ENCODE results near the gene S100A12. TPM values are rescaled to one million over a fixed set of nuclear protein-coding genes. Genes with fewer than 3 reads are reported as not detected.

The S100A12 gene
- total RNA-seq, 1 experiment from 2014 or later, result not detected

- Histone ChIP-seq H4K8ac (replicated peaks; ENCODE audit: insufficient read length, low read depth, low read length) (no peak overlapping the region), H3K9ac (ENCODE audit: extremely low read depth, insufficient read length, low read length) (no peak overlapping the region), H3K4ac (ENCODE audit: low read depth, low read length) (no peak overlapping the region), H3K79me2 (ENCODE audit: insufficient read depth, low read length) (no peaks in the 10 kb centered on the region), H2BK15ac (ENCODE audit: low read depth, low read length) (no peak overlapping the region), H3K9me3 (ENCODE audit: control insufficient read depth, low read depth, low read length) (no peaks in the 10 kb centered on the region), H2AFZ (ENCODE audit: low read length) (no peak overlapping the region), H4K91ac (ENCODE audit: insufficient read length, low read depth, low read length) (no peak overlapping the region), H3K23ac (ENCODE audit: insufficient read length, low read depth, low read length) (no peak overlapping the region), H2AK5ac (ENCODE audit: insufficient read length, low read length) (no peak overlapping the region), H3T11ph (ENCODE audit: low read length) (no peak overlapping the region), H2BK12ac (ENCODE audit: insufficient read length, low read depth, low read length) (no peak overlapping the region), H2BK120ac (ENCODE audit: low read depth, low read length, poor library complexity, severe bottlenecking) (no peak overlapping the region), H3K14ac (ENCODE audit: insufficient read depth, low read length) (no peak overlapping the region), H3K27me3 (ENCODE audit: insufficient read depth, low read length) (no peaks in the 10 kb centered on the region), H3K4me1 (ENCODE audit: insufficient read depth, low read length) (no peaks in the 10 kb centered on the region), H3K27ac (ENCODE audit: insufficient read length, low read depth, low read length) (no peak overlapping the region), H3K79me1 (ENCODE audit: insufficient read depth, low read depth, low read length, poor library complexity, severe bottlenecking) (no peaks in the 10 kb centered on the region), H4K5ac (ENCODE audit: insufficient read length, low read depth, low read length) (no peak overlapping the region), H3K4me2 (ENCODE audit: insufficient read depth, insufficient read length, low read length) (no peak overlapping the region), H2BK5ac (ENCODE audit: insufficient read length, low read length) (no peak overlapping the region), H2BK20ac (ENCODE audit: low read depth, low read length, poor library complexity, severe bottlenecking) (no peak overlapping the region), H3K18ac (ENCODE audit: insufficient read length, low read depth, low read length) (no peak overlapping the region), H3K23me2 (ENCODE audit: insufficient read length, low read depth, low read length, poor library complexity, severe bottlenecking) (no peaks in the 10 kb centered on the region), H4K20me1 (ENCODE audit: control insufficient read depth, insufficient read depth, insufficient read length) (no peaks in the 10 kb centered on the region), H3K56ac (ENCODE audit: insufficient read length, low read depth, low read length) (no peak overlapping the region)
- Mint-ChIP-seq H3K4me3 (no peak overlapping the region), H3K4me1 (no peaks in the 10 kb centered on the region), H3K36me3 (ENCODE audit: insufficient read depth in 1 of 3, low read depth in 3 of 3) (no peaks in the 10 kb centered on the region), H3K27ac (no peak overlapping the region), H3K9me3 (peaks cover 0 to 6% of the 10 kb centered on the region in 2 experiments; a peak in 1 of 5 replicates), H3K27me3 (ENCODE audit: low read depth) (peaks cover 4% of the 10 kb centered on the region)
- no CpG with 5 or more reads among the region's 2 CpGs for WGBS (ENCODE audit: extremely low coverage, insufficient read length, low lambda C conversion rate)
- no peak for DNase-seq
- TF ChIP-seq CTCF (conservative IDR thresholded peaks at IDR 0.05), result no peak
Measured at GRCh38 chr1:153368495-153368894, 6.9 kb downstream of the S100A12 start.

Measured in H9 (cell line).